GM18499 (cell line): ENCODE data around the gene SLC39A3.

Experiments
- ATAC-seq: cut with Tn5 transposase; IDR thresholded peaks from one replicate; pipeline ENCODE4 v1.9.1; 2021; ENCODE audit warnings: moderate number of reproducible peaks; ENCODE audit not compliant: insufficient read depth, unreplicated experiment

The SLC39A3 gene

DNA sequence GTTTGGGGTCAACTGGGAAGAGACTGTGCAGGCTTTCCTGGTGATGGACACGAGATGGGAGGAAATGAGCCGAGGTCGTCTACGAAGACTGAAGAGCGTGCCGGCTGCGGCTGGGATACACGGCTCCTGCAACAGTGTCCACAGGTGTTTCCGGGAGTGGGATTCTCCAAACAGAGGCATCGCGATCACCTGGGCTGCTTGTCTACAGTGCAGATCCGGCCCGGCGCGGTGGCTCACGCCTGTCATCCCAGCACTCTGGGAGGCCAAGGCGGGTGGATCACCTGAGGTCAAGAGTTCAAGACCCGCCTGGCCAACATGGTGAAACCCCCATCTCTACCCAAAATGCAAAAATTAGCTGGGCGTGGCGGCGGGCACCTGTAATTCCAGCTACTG, 11.6 kb upstream of the SLC39A3 start:
- no peak for ATAC-seq

DNA sequence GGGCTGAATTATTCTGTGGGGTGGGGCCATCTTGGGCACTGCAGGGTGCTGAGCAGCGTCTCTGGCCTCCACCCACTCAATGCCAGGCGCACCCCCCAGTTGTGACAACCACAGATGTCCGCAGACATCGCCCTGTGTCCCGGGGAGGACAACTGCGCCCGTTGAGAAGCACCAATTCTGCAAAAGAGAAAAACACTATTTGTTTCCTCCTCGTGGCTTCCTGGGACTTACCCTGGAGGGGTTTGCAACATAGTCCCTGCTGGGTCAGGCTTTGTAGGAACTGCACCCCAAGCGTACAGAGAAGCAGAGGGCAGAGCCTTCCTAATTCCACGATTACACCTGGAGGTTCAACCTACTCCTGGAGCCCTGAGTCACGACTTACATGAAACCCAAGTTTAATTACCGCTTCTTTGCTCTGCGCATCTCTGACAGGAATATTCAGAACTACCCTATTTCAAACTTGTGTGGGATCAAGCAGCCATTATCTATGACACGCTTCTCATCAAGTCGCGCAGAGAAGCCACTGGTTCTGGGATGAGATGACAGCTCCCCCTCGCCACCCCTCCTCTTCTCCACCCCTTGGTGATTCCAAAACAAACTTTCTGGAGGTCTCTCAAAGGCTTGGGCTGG, 11.1 kb upstream of the SLC39A3 start:
- no peak for ATAC-seq

DNA sequence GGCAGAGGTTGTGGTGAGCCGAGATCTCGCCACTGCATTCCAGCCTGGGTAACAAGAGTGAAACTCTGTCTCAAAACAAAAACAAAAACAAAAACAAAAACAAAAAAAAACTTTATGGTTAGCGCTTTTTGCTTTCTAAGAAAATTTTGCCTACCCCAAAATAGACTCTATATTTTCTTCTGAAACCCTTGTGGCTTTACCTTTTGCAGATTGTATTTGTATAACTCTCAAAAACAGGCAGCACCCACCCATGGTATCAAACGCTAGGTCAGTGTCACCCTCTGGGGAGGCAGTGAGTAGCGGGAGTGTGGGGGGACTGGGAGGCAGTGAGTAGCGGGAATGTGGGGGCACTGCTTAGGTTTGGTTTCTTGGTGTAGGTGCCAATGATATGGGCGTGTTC, 7.5 kb upstream of the SLC39A3 start:
- ATAC-seq, result no peak

DNA sequence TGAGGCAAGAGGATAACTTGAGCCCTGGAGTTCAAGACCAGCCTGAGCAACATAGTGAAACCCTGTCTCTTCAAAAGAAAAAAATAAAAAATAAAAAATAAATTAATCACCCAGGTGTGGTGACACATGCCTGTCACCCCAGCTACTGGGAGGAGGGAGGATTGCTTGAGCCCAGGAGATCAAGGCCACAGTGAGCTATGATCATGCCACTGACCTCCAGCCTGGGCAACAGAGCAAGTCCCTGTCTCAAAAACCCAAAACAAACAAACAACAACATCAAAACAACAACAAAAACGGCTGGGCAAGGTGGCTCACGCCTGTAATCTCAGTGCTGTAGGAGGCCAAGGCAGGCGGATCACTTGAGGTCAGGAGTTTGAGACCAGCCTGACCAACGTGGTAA, 4.3 kb upstream of the SLC39A3 start:
- ATAC-seq, result no peak

DNA sequence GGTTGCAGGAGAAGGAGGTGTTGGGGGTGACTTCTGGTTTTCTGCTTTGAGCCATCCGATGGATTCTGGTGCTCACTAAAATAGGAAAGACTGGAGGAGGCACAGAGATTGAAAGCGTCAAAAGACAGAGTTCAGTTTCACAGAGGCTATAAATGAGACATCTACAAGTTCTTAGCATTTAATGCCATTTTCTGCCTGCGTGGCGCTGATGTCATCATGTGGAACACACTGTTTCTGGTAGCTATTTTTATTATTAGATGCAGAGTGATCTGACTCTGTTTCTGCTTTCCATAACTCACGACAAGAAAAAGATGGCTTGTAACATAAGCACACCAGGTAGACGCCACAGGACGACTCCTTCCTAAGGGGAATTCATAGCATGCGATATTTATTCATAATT, 3.3 kb upstream of the SLC39A3 start:
- ATAC-seq, result no peak

DNA sequence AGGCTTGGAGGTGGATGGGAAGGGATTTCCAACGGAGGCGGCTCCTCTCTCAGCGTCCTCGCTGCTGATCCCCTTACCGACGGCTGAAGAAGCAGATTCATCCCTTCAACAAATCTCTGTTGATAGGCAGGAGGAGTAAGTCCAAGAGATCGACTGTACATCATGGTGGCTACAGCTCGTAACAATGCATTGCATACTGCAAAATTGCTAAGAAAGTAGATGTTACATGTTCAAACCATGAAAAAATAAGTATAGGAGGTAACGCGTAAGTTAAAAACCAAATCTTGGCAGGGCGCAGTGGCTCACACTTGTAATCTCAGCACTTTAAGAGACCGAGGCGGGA, 468 bp upstream of the SLC39A3 start:
- no peak for ATAC-seq

DNA sequence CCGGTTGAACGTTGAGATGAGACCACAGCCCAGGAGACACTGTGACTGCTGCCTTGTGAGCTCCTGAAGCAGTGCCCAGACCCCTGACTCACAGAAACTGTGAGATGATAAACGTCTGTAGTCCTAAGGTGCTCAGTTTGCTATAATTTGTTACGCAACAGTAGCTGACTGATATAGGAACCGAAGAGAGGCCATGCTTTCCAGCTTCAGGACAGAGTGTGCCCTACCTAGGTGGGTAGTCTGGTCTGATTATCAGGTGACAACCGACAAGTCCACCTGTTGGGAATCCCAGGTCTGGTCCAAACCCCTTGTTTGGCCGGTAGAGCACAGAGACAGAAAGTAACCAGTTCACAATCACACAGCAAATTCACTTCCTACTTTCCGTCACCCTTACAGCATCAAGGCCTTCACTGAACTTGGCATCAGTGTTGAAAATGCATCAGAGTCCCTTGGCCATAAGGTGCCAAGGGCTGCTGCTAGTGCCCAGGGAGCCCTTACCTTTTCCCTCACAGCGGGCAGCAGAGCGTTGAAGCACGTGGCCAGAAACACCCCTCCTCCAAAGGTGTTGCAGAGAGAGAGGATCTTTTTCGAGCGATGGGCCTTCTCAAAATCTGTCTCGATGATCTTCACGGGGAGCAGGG, 3.1 kb downstream of the SLC39A3 start:
- no peak for ATAC-seq

DNA sequence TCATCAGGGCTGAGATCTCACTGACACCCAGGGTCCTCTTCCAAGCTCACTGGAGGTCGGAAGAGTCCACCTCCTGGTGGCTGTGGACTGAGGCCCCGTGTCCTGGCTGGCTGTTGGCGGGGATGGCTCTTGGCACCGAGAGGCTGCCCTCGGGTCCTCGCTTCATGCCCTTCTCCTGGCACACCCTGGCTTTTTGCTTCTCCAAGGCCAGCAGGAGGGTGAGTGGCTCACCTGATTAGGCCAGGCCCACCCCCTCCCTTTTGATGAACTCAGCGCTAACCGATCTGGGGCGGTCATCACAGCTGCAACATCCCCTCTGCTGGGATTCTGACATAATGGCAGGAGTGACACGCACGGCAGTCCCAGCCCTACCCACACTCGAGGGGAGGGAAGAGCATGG, 4.4 kb downstream of the SLC39A3 start:
- no peak for ATAC-seq

DNA sequence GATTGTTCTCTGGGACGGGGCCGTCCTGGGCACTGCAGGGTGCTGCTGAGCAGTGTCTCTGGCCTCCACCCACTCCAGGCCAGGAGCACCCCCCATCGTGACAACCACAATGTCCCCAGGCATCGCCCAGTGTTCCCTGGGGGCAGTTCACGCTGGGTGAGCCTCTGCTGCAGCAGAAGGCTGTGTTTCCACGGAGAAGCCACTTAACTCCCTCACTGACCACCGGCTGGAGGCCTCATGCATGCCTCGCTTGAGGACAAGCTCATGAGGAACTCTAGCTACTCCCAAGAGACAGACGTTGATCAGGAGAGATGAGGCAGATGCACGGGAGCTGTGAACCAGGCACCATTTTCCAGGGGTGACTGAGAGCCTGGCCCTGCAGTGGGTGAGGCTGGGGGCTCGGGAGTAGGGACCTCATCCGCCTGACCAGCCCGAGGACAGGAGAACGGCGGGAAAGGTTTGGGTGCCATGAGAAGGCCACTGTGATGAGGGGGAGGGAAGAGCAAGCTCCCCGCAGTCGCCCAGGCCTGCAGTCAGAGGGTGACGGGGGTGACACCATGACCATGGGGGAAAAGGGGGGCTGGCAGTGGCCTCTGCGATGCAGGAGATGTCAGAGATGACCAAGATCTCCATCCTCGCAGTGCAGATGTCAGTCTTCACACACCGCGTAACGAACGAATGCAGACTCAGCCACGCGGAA, 5.1 kb downstream of the SLC39A3 start:
- no peak for ATAC-seq

DNA sequence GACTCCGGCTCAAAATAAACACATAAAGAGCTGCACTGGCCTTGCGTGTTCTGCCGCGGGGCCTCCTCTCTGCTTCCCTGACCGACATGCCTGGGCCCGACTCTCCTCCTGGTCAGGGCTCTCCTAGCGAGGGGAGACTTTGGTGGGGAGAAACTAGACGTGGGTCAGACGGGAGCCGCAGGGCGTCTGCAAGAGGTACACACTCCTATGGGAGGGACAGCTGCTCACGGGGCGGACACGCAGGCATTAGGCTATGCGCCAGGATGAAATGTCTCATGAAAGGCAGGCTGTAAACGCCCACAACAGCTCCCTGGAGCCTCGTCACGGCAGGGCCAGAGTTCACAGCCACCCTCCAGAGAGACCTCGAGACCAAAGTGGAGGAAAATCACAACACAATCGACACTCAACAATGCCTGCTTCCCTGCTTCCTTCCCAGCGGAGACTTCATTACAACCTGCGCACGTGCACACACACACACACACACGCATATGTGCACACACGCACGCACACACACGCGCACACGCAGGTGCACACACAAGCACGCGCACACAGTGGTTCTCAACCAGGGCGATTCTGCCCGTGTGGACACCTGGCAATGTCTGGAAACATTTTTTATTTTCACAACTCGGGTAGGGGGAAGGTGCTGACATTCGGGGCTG, 5.8 kb downstream of the SLC39A3 start:
- ATAC-seq, result no peak

DNA sequence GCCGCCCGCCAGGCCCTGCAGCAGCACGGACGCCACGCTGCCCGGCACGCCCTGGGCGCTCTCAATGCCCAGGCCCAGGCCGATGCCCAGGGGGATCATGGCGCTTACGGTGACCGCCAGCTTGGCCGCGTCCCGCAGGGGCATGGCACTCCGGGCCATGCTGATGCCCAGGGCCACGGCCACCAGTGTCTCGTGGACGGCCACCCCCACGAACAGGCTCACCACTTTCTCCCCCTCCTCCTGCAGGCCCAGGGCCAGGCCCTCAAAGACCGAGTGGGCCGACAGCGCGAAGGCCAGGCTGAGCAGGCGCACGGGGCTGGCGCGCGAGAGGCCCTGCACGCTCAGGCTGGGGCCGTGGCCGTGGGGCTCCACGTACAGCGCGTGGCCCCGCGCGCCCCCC, 6.9 kb downstream of the SLC39A3 start:
- no peak for ATAC-seq

DNA sequence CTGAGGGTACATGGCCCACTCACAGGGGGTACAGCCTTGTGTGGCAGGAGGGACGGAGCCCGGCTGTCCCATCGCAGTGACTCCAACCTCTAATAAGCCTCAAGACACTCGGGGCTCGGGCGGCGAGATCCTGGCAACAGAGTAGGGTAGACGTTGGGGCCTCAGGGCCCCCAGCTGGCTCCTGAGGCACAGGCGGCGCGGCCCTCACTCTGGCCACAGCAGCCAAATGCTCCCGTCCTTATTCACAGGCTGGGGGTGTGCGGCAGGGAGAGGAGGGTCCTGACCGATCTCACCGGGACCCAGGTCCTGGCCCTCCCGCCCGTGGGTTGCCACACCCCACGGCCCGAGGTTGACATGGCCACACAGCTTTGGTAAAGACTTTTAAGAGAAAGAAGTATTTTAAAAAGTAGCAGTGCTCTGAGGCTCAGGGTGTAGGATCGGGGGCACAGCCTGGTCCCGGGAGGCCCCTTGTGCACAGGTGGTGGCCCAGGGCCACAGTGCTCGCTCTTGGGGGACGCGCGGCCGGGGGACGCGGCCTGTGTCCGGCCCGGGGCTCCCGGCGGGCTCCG, 7.6 kb downstream of the SLC39A3 start:
- no peak for ATAC-seq

DNA sequence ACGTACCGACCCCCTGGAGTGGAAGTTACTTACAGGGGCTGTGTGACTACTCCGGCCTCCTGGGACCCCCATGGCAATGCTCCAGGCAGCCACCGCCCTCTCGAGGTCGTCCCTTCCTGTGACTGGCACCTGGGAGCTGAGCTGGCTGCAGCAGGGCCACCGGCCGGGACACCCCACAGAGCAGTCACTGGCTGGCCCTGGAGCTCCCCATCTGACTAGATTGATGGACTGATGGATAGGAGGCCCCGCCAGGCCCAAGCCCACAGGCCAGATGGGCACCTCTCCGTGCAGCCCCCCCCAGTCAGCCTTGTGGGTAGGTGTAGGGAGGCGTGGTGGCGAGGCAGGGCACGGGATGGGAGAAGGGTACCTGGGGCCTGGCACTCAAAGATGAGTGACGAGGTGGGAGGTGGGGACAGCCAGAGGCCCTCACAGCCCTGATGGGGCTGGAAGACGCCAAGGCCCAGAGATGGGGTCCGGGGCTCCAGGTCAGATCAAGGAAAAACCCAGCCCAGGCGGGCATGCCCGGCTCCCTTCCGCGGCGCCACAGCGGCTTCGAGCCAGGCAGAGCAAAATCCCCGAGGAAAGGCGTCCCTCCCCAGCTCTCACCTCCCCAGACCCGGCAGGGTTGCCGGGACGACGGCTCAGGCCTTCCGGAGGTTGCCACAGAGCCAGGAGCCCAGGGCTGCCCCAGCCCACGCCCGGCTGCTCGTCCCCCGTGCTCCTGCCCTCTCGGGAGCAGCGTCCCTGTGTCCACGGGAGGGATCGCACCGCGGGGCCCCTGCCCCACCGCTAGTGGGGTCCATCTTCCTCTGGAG, 8.4 kb downstream of the SLC39A3 start:
- no peak for ATAC-seq

DNA sequence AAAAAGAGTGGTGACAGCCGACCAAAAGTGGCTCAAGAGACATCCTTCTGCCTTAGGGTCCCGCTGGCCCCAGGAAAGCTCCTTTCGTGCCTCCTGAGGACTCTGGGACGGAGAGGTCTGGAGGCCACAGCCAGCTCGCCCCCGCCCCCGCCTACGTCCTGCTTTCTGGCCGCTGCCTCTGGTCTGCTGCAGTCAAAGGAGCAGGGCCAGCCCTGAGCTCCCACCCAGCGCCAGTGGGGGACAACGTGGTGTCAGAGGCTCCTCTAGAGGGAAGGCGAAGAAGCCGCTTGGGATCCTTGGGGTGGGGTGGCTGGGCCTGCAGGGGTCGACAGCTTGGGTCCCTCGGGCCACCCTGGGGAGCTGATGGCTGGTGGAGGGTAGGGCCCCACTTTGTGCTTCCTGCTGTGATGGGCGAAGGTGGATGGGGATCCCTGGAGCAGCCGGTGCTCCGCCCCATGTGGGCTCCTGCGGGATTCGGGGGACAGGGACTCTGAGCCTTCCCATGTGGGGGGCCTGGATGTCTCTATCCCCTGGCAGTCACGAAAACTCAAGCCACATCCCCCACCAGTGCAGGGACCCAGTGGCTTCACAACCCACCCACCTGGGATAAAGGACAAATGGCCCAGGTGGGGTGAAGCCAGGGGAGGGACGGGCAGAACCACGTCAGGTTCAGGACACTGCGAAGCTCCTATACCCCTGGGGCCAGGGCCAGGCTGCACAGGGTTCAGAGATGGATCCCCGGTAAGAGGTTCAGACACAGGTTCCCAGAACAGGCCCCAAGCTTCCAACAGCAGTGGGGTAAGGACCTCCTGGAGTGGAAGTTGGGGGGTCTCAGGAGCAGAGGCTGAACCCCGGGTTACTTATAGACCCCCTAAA, 9.6 kb downstream of the SLC39A3 start:
- no peak for ATAC-seq

DNA sequence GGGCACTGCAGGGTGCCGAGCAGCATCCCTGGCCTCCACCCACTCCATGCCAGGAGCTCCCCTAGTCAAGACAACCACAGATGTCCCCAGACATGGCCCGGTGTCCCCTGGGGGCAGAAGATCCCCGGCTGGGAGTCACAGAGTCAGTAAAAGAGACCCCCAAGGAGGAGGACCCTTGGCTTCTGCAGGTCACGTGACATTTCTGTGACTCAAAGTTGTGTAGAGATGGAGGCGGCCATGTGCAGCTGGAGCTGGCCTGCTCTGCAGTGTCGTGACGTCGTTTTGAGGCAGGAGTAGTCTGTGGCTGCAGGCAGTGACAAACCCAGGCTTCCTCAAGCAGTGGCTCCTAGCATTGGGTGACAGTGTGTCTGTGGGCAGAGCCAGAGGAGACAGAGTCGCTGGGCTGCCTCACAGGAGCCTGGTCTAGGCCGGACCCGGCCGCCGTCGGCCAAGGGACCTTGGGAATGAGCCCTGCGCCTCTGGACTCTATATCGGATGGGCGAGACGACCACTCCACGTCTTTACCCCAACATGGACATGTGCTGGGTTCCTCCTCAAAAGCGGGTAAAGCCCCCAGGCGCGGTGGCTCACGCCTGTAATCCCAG, 10.9 kb downstream of the SLC39A3 start:
- no peak for ATAC-seq

DNA sequence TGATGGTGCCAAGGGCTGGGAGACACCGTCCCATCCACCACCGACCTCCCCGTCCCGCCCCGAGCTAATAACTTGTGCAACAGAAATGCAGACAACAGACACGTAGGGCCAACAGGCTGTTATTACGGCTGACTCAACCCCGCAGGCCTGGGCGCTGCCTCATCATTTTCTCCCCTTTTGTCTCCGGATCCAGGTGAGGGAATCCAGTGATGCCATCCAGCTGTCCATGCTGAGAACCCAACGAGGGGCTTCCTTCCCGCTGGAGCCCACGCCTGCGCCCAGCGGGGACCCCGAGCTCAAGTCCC, 12.2 kb downstream of the SLC39A3 start:
- ATAC-seq, result no peak

DNA sequence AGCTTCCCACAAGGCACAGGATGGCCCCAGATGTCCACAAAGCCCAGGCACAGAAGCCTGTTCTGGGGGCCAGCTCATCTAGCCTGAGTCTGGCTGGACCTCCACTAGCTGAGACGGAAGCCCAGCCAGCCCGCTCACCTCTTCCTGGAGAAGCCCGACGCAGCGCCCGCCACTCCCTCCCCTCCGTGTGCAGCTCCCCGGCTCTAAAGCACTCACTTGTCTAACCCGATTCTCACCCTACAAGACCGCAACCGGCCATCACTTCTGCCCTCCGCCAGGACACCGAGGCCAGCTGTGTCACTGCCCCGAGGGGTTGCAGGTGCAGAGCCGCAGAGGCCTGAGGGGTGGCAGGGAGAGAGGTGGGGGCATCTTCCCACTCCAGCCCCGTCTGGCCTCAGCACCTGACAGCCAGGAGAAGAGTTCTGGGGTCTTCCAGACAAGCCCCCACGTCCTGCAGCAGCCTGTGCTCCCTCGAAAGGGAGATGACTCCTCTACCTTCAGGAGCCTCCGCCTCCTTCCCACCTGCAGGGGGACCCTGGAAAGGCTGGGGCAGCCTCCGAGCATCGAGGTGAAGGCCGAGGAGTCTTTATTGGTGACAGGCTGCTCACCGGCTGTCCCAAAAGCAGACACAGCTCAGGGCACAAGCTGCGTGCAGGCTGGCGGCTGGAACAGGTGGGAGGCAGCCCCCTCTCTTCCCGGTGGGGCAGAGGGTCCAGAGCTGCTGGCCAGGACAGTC, 12.7 kb downstream of the SLC39A3 start:
- no peak for ATAC-seq

DNA sequence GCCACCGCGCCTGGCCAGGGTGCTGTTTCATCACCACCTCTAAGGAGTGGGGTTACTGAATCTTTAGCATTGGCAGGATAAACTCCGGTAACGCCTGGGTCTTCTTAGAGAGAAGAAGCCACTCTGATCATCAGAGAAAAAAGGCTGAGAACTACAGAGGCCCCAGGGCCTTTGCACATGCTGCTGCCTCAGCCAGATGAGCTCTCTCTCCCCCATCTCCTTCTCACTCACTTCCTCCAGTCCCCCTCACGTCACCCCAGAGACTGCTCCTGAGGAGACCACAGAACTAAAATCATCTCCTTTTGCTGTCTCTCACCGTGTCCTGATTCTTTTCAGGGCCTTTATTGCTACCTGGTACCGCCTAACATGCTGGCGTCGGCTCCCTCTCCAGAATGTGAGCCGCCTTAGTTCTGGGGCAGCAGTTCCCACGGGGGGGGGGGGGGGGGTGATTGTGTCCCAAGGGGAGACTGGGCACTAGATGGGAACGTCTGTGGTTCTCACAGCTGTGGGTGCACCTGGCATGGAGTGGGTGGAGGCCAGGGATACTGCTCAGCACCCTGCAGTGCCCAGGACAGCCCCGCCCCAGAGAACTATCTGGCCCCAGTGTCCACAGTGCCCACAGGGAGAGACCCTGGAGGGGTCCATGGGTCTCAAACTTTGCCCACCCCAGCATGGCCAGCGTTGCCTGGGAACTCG, 13.5 kb downstream of the SLC39A3 start:
- no peak for ATAC-seq
